Upper lobe of left lung (tissue), 6 donors: Measurements from ENCODE around the gene DOC2B. TPM values are rescaled to one million over a fixed set of nuclear protein-coding genes. Genes with fewer than 3 reads are reported as not detected.

ENCODE experiments used
- ATAC-seq, 2 donors: fragments of 200-7000 bp; cut with Tn5 transposase; one replicate each; pipeline ENCODE4 v1.9.1; 2022; ENCODE audit warnings: mild to moderate bottlenecking in 2 of 2, moderate library complexity in 2 of 2; ENCODE audit not compliant: low FRiP score in 2 of 2
- DNase-seq, 2 donors: peaks; one replicate each; pipeline ENCODE4 v3.0.0-alpha.2; 2019 to 2020
- H3K27ac ChIP-seq, 4 donors: fragments of 200-600 bp; sonication (generic); one replicate each; pipeline ENCODE4 v1.5.1; 2016 to 2019
- H3K27me3 ChIP-seq, 4 donors: fragments of 200-600 bp; sonication (generic); one replicate each; pipeline ENCODE4 v1.5.1; 2017 to 2019
- H3K36me3 ChIP-seq, 4 donors: fragments of 200-600 bp; sonication (generic); one replicate each; pipeline ENCODE4 v1.5.1; 2016 to 2019
- H3K4me1 ChIP-seq, 4 donors: fragments of 200-600 bp; sonication (generic); one replicate each; pipeline ENCODE4 v1.5.1; 2018 to 2019
- H3K4me3 ChIP-seq, 4 donors: fragments of 200-600 bp; sonication (generic); one replicate each; pipeline ENCODE4 v1.5.1; 2017 to 2019; ENCODE audit warnings: mild to moderate bottlenecking in 2 of 4, moderate library complexity in 1 of 4
- H3K9me3 ChIP-seq, 4 donors: fragments of 200-600 bp; sonication (generic); one replicate each; pipeline ENCODE4 v1.5.1; 2018 to 2019
- EP300 ChIP-seq, 4 donors: sonication (generic); formaldehyde crosslinking; IDR thresholded peaks; one replicate each; pipeline ENCODE4 v1.5.1; 2017; ENCODE audit warnings: antibody characterized with exemption in 4 of 4, control low read depth in 2 of 4
- POLR2A ChIP-seq, 4 donors: fragments of 450-650 bp; IDR thresholded peaks; one replicate each; pipeline ENCODE4 v1.5.1; 2016 to 2017; ENCODE audit warnings: antibody characterized with exemption in 4 of 4, mild to moderate bottlenecking in 2 of 4
- POLR2AphosphoS5 ChIP-seq, 2 donors: sonication (generic); formaldehyde crosslinking; IDR thresholded peaks; one replicate each; pipeline ENCODE4 v1.5.1; 2017; ENCODE audit warnings: antibody characterized with exemption in 2 of 2
- WGBS, 2 donors: methylation state at CpG; one replicate each; pipeline ENCODE4 v1.1.5; 2017 to 2018; 5-methylcytosine and 5-hydroxymethylcytosine counted together
- total RNA-seq, 6 donors: library from RNA; depleted of rRNA in 4 of 6; stranded (reverse); fragments of >200 nt in 4 of 6; gene quantifications; one replicate each; pipeline versions ENCODE4 v1.1.0 to v1.2.1, GENCODE V29; 2016 to 2021
- TF ChIP-seq, protein P1 (sequence below), 6 experiments: fragments of 450-650 bp in 4 of 6; fragments of 200-600 bp in 2 of 6; sonication (generic) in 2 of 6; IDR thresholded peaks; one replicate each; pipeline ENCODE4 v1.5.1; 2016 to 2019; ENCODE audit warnings: antibody characterized with exemption in 6 of 6
- donor health status: DM: no; HTN: no; CAD: no; lungs with moderate emphysema.
- donor health status: DM: no; HTN: yes; CAD: no; lungs with severe emphysema.

DOC2B gene
- total RNA-seq, 6 donors from 2014 or later, result 1.0 to 10.2 (median 4.4) TPM

DNA sequence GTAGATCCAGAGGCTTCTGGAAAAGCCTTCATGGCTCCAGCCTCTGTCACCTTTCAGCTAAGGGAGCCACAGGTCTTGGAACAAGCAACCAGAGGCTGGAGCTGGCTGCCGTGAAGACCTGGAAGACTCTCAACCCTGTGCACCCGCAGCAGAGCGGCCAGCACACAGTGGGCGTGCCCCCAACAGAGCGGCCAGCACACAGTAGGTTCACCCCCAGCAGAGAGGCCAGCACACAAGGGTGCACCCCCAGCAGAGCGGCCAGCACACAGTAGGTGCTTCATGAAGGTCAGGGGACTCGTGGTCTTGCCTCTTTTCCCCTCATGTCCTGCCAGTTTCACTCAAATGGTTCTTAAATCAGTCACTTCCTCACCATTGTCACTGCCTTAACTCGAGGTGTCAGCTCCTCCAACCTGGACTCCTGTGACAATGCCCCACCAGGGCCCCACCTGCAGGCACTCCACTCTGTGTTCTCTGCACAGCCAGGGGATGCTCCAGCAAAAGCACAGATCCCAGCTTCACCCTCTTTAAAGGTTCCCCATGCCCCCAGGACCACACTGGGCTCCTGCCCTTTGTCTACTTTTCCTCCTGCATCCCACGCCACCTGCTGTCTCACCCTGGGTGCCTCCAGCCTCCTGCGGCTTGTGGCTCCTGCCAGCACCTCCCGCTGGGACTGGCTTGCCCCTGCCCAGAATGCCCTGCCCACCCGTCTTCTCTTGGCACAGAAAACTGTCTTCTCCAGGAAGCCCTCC is 42.4 kb upstream of the DOC2B start:
- TF ChIP-seq POLR2A (IDR thresholded peaks at IDR 0.05), result no peak
- TF ChIP-seq, protein P1, sequence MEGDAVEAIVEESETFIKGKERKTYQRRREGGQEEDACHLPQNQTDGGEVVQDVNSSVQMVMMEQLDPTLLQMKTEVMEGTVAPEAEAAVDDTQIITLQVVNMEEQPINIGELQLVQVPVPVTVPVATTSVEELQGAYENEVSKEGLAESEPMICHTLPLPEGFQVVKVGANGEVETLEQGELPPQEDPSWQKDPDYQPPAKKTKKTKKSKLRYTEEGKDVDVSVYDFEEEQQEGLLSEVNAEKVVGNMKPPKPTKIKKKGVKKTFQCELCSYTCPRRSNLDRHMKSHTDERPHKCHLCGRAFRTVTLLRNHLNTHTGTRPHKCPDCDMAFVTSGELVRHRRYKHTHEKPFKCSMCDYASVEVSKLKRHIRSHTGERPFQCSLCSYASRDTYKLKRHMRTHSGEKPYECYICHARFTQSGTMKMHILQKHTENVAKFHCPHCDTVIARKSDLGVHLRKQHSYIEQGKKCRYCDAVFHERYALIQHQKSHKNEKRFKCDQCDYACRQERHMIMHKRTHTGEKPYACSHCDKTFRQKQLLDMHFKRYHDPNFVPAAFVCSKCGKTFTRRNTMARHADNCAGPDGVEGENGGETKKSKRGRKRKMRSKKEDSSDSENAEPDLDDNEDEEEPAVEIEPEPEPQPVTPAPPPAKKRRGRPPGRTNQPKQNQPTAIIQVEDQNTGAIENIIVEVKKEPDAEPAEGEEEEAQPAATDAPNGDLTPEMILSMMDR (IDR thresholded peaks at IDR 0.05), result no peak
- no peak for TF ChIP-seq EP300 (IDR thresholded peaks at IDR 0.05)
- TF ChIP-seq POLR2AphosphoS5 (IDR thresholded peaks at IDR 0.05), result no peak
- Histone ChIP-seq H3K36me3 (no peaks in the 10 kb centered on the region), H3K9me3 (no peaks in the 10 kb centered on the region), H3K27ac (no peak overlapping the region), H3K27me3 (no peaks in the 10 kb centered on the region), H3K4me3 (no peak overlapping the region), H3K4me1 (no peaks in the 10 kb centered on the region)
- DNase-seq (no peak), ATAC-seq (no peak)
- 73 to 85% methylated on average over 8 to 12 of the region's 12 CpGs for WGBS, 2 donors

DNA sequence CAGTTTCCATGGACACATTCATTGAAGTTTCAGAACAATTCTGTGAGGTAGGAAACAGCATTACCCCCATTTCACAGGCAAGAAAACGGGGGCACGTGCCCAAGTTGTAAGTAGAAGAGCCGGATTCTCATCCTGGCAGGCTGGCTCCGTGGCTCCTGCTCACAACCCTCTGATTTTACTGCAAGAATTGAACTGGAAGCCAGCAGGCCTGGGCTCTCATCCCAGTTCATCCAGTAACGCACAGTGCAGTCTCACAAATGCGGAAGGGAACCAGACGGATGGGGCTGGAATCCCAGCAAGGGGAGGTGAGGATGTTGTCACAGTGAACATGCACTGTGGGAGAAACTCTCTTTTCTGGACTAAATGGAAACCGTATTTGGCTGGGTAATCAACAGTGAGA is 40.7 kb upstream of the DOC2B start:
- ATAC-seq, result no peak
- WGBS, 2 donors, result 85 to 87% methylated on average over 8 of the region's 8 CpGs
- DNase-seq, result no peak
- Histone ChIP-seq H3K36me3 (no peaks in the 10 kb centered on the region), H3K4me1 (no peaks in the 10 kb centered on the region), H3K27me3 (no peaks in the 10 kb centered on the region), H3K9me3 (no peaks in the 10 kb centered on the region), H3K27ac (no peak overlapping the region), H3K4me3 (no peak overlapping the region)
- TF ChIP-seq POLR2AphosphoS5 (IDR thresholded peaks at IDR 0.05), result no peak
- TF ChIP-seq EP300 (IDR thresholded peaks at IDR 0.05), result no peak
- TF ChIP-seq POLR2A (IDR thresholded peaks at IDR 0.05), result no peak
- TF ChIP-seq, protein P1 (IDR thresholded peaks at IDR 0.05), result no peak

DNA sequence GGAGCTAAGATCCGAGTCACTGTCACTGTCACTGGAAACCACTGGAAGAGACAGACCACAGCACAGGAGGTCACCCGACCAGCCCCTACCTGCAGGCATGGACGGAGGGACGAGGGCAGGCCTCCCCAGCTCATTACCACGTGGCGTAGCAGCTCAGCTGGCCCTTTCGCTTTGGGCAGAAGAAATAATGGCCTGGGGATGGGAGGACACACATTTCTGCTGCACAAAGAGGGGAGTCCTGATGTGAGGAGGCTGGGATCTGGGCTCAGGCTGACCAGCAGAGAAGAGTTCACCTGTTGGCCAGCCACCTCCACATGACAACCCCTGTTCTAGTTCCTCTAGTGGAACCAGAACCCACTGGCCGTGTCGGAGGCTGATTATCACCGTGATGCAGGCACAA is 38.2 kb upstream of the DOC2B start:
- TF ChIP-seq EP300 (IDR thresholded peaks at IDR 0.05) (no peak), POLR2A (IDR thresholded peaks at IDR 0.05) (no peak), POLR2AphosphoS5 (IDR thresholded peaks at IDR 0.05) (no peak)
- TF ChIP-seq, protein P1 (IDR thresholded peaks at IDR 0.05), result no peak

DNA sequence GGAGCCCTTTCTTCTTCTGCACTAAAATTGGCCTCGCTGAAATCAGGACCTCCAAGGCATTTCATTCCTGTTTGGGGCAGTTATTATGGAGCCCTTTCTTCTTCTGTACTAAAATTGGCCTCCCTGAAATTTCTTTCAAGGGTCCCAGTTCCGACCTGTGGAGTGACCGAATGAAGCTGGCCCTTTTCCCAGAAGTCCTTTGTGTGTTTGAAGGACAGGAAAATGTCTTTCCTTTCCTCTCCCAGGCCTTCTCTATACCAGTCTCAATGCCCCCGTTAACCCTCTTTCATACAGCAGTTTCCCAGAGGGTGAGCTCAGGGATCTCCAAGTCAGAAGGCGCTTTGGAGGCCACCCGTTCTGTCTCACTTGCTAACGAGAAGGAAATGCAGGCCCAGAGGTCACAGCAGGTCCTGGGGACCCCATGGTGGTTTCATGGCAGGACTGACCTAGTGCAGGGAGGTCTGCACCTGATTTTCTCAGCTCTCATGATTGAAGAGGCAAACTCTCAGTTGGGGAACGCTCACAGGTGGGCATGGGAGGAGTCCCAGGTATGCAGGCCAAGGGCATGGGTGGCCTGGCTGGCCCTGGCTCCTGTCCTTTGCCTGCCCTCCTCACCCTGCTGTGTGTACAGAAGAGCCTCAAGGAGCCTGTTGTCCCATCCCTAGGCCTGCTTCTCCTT is 37.1 kb upstream of the DOC2B start:
- Histone ChIP-seq H3K4me3 (no peak overlapping the region), H3K36me3 (peaks cover 0 to 1% (median 0%) of the 10 kb centered on the region in 4 donors), H3K4me1 (peaks cover 0 to 6% (median 0%) of the 10 kb centered on the region in 4 donors), H3K27me3 (no peaks in the 10 kb centered on the region), H3K9me3 (no peaks in the 10 kb centered on the region), H3K27ac (no peak overlapping the region)
- DNase-seq (no peak), ATAC-seq (no peak)
- WGBS, 2 donors, result 60 to 73% methylated on average over 7 to 8 of the region's 8 CpGs
- TF ChIP-seq EP300 (IDR thresholded peaks at IDR 0.05) (no peak), POLR2AphosphoS5 (IDR thresholded peaks at IDR 0.05) (no peak), POLR2A (IDR thresholded peaks at IDR 0.05) (no peak)
- TF ChIP-seq, protein P1 (IDR thresholded peaks at IDR 0.05), result no peak

More for the DNA sequence above, 38.2 kb upstream of the DOC2B start:
- no peaks in the 10 kb centered on the region for H3K36me3 ChIP-seq
- no peak for ATAC-seq
- H3K9me3 ChIP-seq, result no peaks in the 10 kb centered on the region
- H3K4me3 ChIP-seq, result no peak overlapping the region
- 93 to 97% methylated on average over 4 to 10 of the region's 10 CpGs for WGBS, 2 donors
- H3K4me1 ChIP-seq, result peaks cover 0 to 6% (median 0%) of the 10 kb centered on the region in 4 donors
- no peaks in the 10 kb centered on the region for H3K27me3 ChIP-seq
- DNase-seq, result no peak
- H3K27ac ChIP-seq, result no peak overlapping the region
